ENCODE measurements around the gene ERC2.

DNA sequence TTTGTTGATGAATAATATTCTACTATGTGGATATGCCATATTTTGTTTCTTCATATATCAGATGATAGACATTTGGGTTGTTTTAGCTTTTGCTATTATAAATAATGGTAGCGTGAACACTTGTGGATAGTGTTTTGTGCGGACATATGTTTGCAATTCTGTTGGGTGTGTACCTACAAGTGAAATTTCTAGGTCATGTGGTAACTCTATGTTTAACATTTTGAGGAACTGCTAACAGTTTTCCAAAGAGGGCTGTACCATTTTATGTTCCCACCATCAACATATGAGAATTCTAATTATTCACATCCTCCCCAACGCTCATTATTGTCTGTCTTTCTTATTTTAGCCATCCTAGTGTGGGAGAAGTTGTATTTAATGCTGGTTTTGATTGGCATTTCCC lies 303.8 kb downstream of the ERC2 start:
- TF ChIP-seq CTCF (IDR thresholded peaks at IDR 0.05) = no peak
- no peak for TF ChIP-seq POLR2A (IDR thresholded peaks at IDR 0.05)

All from breast epithelium (tissue), 3 donors.